ENCODE data around the gene FTCD.

Gene FTCD

GRCh38 chr21:46194374-46195334 is 39.3 kb upstream of the FTCD start:
- Histone ChIP-seq H3K4me1 (ENCODE audit: control insufficient read depth in 5 of 5, insufficient read depth in 5 of 5, low read length in 5 of 5) (peaks cover 0 to 10% (median 6%) of the 10 kb centered on the region in 5 donors), H3K4me3 (ENCODE audit: low read depth in 1 of 5, low read length in 5 of 5) (no peak overlapping the region), H3K27ac (ENCODE audit: low read depth, low read length) (no peak overlapping the region), H3K36me3 (ENCODE audit: control insufficient read depth in 5 of 5, insufficient read depth in 5 of 5, low read length in 5 of 5) (peaks cover 3 to 96% (median 88%) of the 10 kb centered on the region in 5 donors), H3K27me3 (ENCODE audit: control insufficient read depth in 5 of 5, insufficient read depth in 4 of 5, low read length in 5 of 5) (no peaks in the 10 kb centered on the region), H3K9ac (ENCODE audit: low read length in 5 of 5) (no peak overlapping the region), H3K9me3 (ENCODE audit: control insufficient read depth in 5 of 5, low read length in 5 of 5) (no peaks in the 10 kb centered on the region)

GRCh38 chr21:46193829-46194373 is 38.5 kb upstream of the FTCD start:
- no peak overlapping the region for H3K4me3 ChIP-seq (ENCODE audit: low read depth in 1 of 5, low read length in 5 of 5)
- peaks cover 3 to 95% (median 89%) of the 10 kb centered on the region in 5 donors for H3K36me3 ChIP-seq (ENCODE audit: control insufficient read depth in 5 of 5, insufficient read depth in 5 of 5, low read length in 5 of 5)
- H3K4me1 ChIP-seq (ENCODE audit: control insufficient read depth in 5 of 5, insufficient read depth in 5 of 5, low read length in 5 of 5), result peaks cover 0 to 18% (median 14%) of the 10 kb centered on the region in 5 donors
- H3K27ac ChIP-seq (ENCODE audit: low read depth, low read length), result no peak overlapping the region
- no peaks in the 10 kb centered on the region for H3K9me3 ChIP-seq (ENCODE audit: control insufficient read depth in 5 of 5, low read length in 5 of 5)
- H3K27me3 ChIP-seq (ENCODE audit: control insufficient read depth in 5 of 5, insufficient read depth in 4 of 5, low read length in 5 of 5), result no peaks in the 10 kb centered on the region
- H3K9ac ChIP-seq (ENCODE audit: low read length in 5 of 5), result no peak overlapping the region

- Histone ChIP-seq H3K9ac (ENCODE audit: low read length in 5 of 5) (no peak overlapping the region), H3K4me1 (ENCODE audit: control insufficient read depth in 5 of 5, insufficient read depth in 5 of 5, low read length in 5 of 5) (peaks cover 0 to 29% (median 17%) of the 10 kb centered on the region in 5 donors), H3K27me3 (ENCODE audit: control insufficient read depth in 5 of 5, insufficient read depth in 4 of 5, low read length in 5 of 5) (no peaks in the 10 kb centered on the region), H3K27ac (ENCODE audit: low read depth, low read length) (no peak overlapping the region), H3K4me3 (ENCODE audit: low read depth in 1 of 5, low read length in 5 of 5) (no peak overlapping the region), H3K36me3 (ENCODE audit: control insufficient read depth in 5 of 5, insufficient read depth in 5 of 5, low read length in 5 of 5) (peaks cover 0 to 86% (median 82%) of the 10 kb centered on the region in 5 donors), H3K9me3 (ENCODE audit: control insufficient read depth in 5 of 5, low read length in 5 of 5) (no peaks in the 10 kb centered on the region)
Observed at GRCh38 chr21:46191686-46192575, 36.6 kb upstream of the FTCD start.

- Histone ChIP-seq H3K9ac (ENCODE audit: low read length in 5 of 5) (no peak overlapping the region), H3K27ac (ENCODE audit: low read depth, low read length) (no peak overlapping the region), H3K9me3 (ENCODE audit: control insufficient read depth in 5 of 5, low read length in 5 of 5) (no peaks in the 10 kb centered on the region), H3K4me3 (ENCODE audit: low read depth in 1 of 5, low read length in 5 of 5) (no peak overlapping the region), H3K27me3 (ENCODE audit: control insufficient read depth in 5 of 5, insufficient read depth in 4 of 5, low read length in 5 of 5) (no peaks in the 10 kb centered on the region), H3K4me1 (ENCODE audit: control insufficient read depth in 5 of 5, insufficient read depth in 5 of 5, low read length in 5 of 5) (peaks cover 0 to 29% (median 17%) of the 10 kb centered on the region in 5 donors), H3K36me3 (ENCODE audit: control insufficient read depth in 5 of 5, insufficient read depth in 5 of 5, low read length in 5 of 5) (peaks cover 0 to 79% (median 75%) of the 10 kb centered on the region in 5 donors)
Observed at GRCh38 chr21:46191257-46191685, 35.9 kb upstream of the FTCD start.

- Histone ChIP-seq H3K36me3 (ENCODE audit: control insufficient read depth in 5 of 5, insufficient read depth in 5 of 5, low read length in 5 of 5) (peaks cover 0 to 72% (median 69%) of the 10 kb centered on the region in 5 donors), H3K4me3 (ENCODE audit: low read depth in 1 of 5, low read length in 5 of 5) (no peak overlapping the region), H3K27ac (ENCODE audit: low read depth, low read length) (no peak overlapping the region), H3K27me3 (ENCODE audit: control insufficient read depth in 5 of 5, insufficient read depth in 4 of 5, low read length in 5 of 5) (no peaks in the 10 kb centered on the region), H3K9me3 (ENCODE audit: control insufficient read depth in 5 of 5, low read length in 5 of 5) (no peaks in the 10 kb centered on the region), H3K4me1 (ENCODE audit: control insufficient read depth in 5 of 5, insufficient read depth in 5 of 5, low read length in 5 of 5) (peaks cover 0 to 29% (median 17%) of the 10 kb centered on the region in 5 donors), H3K9ac (ENCODE audit: low read length in 5 of 5) (no peak overlapping the region)
Observed at GRCh38 chr21:46190491-46191131, 35.2 kb upstream of the FTCD start.

GRCh38 chr21:46189959-46190490 is 34.6 kb upstream of the FTCD start:
- Histone ChIP-seq H3K36me3 (ENCODE audit: control insufficient read depth in 5 of 5, insufficient read depth in 5 of 5, low read length in 5 of 5) (peaks cover 0 to 67% (median 63%) of the 10 kb centered on the region in 5 donors), H3K4me3 (ENCODE audit: low read depth in 1 of 5, low read length in 5 of 5) (no peak overlapping the region), H3K9ac (ENCODE audit: low read length in 5 of 5) (no peak overlapping the region), H3K27me3 (ENCODE audit: control insufficient read depth in 5 of 5, insufficient read depth in 4 of 5, low read length in 5 of 5) (no peaks in the 10 kb centered on the region), H3K4me1 (ENCODE audit: control insufficient read depth in 5 of 5, insufficient read depth in 5 of 5, low read length in 5 of 5) (peaks cover 0 to 29% (median 20%) of the 10 kb centered on the region in 5 donors), H3K9me3 (ENCODE audit: control insufficient read depth in 5 of 5, low read length in 5 of 5) (no peaks in the 10 kb centered on the region), H3K27ac (ENCODE audit: low read depth, low read length) (no peak overlapping the region)

GRCh38 chr21:46189213-46189958 is 34.0 kb upstream of the FTCD start:
- Histone ChIP-seq H3K27me3 (ENCODE audit: control insufficient read depth in 5 of 5, insufficient read depth in 4 of 5, low read length in 5 of 5) (no peaks in the 10 kb centered on the region), H3K27ac (ENCODE audit: low read depth, low read length) (peak overlapping the region; percentile 15), H3K9ac (ENCODE audit: low read length in 5 of 5) (peak overlapping the region in 1 of 5 donors; percentile 38), H3K4me1 (ENCODE audit: control insufficient read depth in 5 of 5, insufficient read depth in 5 of 5, low read length in 5 of 5) (peaks cover 0 to 33% (median 25%) of the 10 kb centered on the region in 5 donors), H3K4me3 (ENCODE audit: low read depth in 1 of 5, low read length in 5 of 5) (no peak overlapping the region), H3K36me3 (ENCODE audit: control insufficient read depth in 5 of 5, insufficient read depth in 5 of 5, low read length in 5 of 5) (peaks cover 0 to 60% (median 56%) of the 10 kb centered on the region in 5 donors), H3K9me3 (ENCODE audit: control insufficient read depth in 5 of 5, low read length in 5 of 5) (no peaks in the 10 kb centered on the region)

GRCh38 chr21:46188226-46189212 is 33.1 kb upstream of the FTCD start:
- Histone ChIP-seq H3K36me3 (ENCODE audit: control insufficient read depth in 5 of 5, insufficient read depth in 5 of 5, low read length in 5 of 5) (peaks cover 0 to 52% (median 48%) of the 10 kb centered on the region in 5 donors), H3K27me3 (ENCODE audit: control insufficient read depth in 5 of 5, insufficient read depth in 4 of 5, low read length in 5 of 5) (peaks cover 0 to 4% (median 0%) of the 10 kb centered on the region in 5 donors), H3K27ac (ENCODE audit: low read depth, low read length) (peak overlapping the region; percentile 15), H3K9ac (ENCODE audit: low read length in 5 of 5) (peak overlapping the region in 1 of 5 donors; percentile 38), H3K9me3 (ENCODE audit: control insufficient read depth in 5 of 5, low read length in 5 of 5) (no peaks in the 10 kb centered on the region), H3K4me3 (ENCODE audit: low read depth in 1 of 5, low read length in 5 of 5) (no peak overlapping the region), H3K4me1 (ENCODE audit: control insufficient read depth in 5 of 5, insufficient read depth in 5 of 5, low read length in 5 of 5) (peaks cover 0 to 37% (median 32%) of the 10 kb centered on the region in 5 donors)
